OCI-LY1 (cell line): ENCODE results near the gene RARA.

Source experiments
- H2AFZ ChIP-seq: fragments of 200-600 bp; sonication (generic), shearing (Covaris generic); 2 replicates; pipeline ENCODE4 v1.6.0; 2014; ENCODE audit warnings: antibody characterized with exemption, mild to moderate bottlenecking, low read length
- H3F3A ChIP-seq: fragments of 200-600 bp; sonication (generic), shearing (Covaris generic); 2 replicates; pipeline ENCODE4 v1.6.0; 2014; ENCODE audit warnings: mild to moderate bottlenecking, antibody characterized with exemption, low read length, moderate library complexity; ENCODE audit not compliant: insufficient read depth
- H3K27ac ChIP-seq: fragments of 200-600 bp; sonication (generic); 2 replicates; pipeline ENCODE4 v1.5.1; 2014; ENCODE audit warnings: low read length, mixed run types, mild to moderate bottlenecking, low read depth; ENCODE audit not compliant: poor library complexity, severe bottlenecking
- H3K27me3 ChIP-seq: fragments of 200-600 bp; sonication (generic); 2 replicates; pipeline ENCODE4 v1.6.0; 2014; ENCODE audit warnings: antibody characterized with exemption, mild to moderate bottlenecking, low read length, moderate library complexity; ENCODE audit not compliant: insufficient read depth
- H3K36me3 ChIP-seq: fragments of 200-600 bp; sonication (generic); 2 replicates; pipeline ENCODE4 v1.6.1; 2014; ENCODE audit warnings: mild to moderate bottlenecking, antibody characterized with exemption, low read length, moderate library complexity, mixed read lengths; ENCODE audit not compliant: insufficient read depth
- H3K4me1 ChIP-seq: fragments of 200-600 bp; sonication (generic); 2 replicates; pipeline ENCODE4 v1.5.1; 2014; ENCODE audit warnings: mild to moderate bottlenecking, low read length, moderate library complexity; ENCODE audit not compliant: insufficient read depth, severe bottlenecking
- H3K4me2 ChIP-seq: fragments of 200-600 bp; sonication (generic), shearing (Covaris generic); 2 replicates; pipeline ENCODE4 v1.6.1; 2014; ENCODE audit warnings: low read length
- H3K4me3 ChIP-seq: fragments of 200-600 bp; sonication (generic); 2 replicates; pipeline ENCODE4 v1.5.1; 2014; ENCODE audit warnings: low read length, low read depth, mild to moderate bottlenecking, mixed read lengths; ENCODE audit not compliant: poor library complexity, severe bottlenecking
- H3K79me2 ChIP-seq: fragments of 200-600 bp; shearing (Covaris generic); 2 replicates; pipeline ENCODE4 v1.6.1; 2016; ENCODE audit warnings: mixed run types, low read length, mixed read lengths; ENCODE audit not compliant: insufficient read depth
- H3K9ac ChIP-seq: fragments of 200-600 bp; sonication (generic), shearing (Covaris generic); 2 replicates; pipeline ENCODE4 v1.6.1; 2014; ENCODE audit warnings: mild to moderate bottlenecking, low read length, mixed read lengths
- H3K9me2 ChIP-seq: fragments of 200-600 bp; sonication (generic), shearing (Covaris generic); 2 replicates; pipeline ENCODE4 v1.6.1; 2014; ENCODE audit warnings: low read depth, mild to moderate bottlenecking, low read length, mixed read lengths
- H3K9me3 ChIP-seq: fragments of 200-600 bp; shearing (Covaris generic); 2 replicates; pipeline ENCODE4 v1.6.1; 2014; ENCODE audit warnings: low read length, mixed read lengths
- H4K20me1 ChIP-seq: fragments of 200-600 bp; sonication (generic), shearing (Covaris generic); 2 replicates; pipeline ENCODE4 v1.6.0; 2016; ENCODE audit warnings: mild to moderate bottlenecking, low read length; ENCODE audit not compliant: insufficient read depth
- EZH2 ChIP-seq: fragments of 200-600 bp; sonication (generic), shearing (Covaris generic); IDR thresholded peaks from 2 replicates; pipeline ENCODE4 v1.8.0; 2017; ENCODE audit warnings: borderline replicate concordance, mixed run types, mild to moderate bottlenecking, antibody characterized with exemption, low read length, moderate library complexity, mixed read lengths
- TF ChIP-seq, protein P1 (sequence below): fragments of 200-600 bp; sonication (generic), shearing (Covaris generic); IDR thresholded peaks from 2 replicates; pipeline ENCODE4 v1.5.1; 2017; ENCODE audit warnings: mild to moderate bottlenecking, antibody characterized with exemption, low read length, moderate library complexity, mixed read lengths

Gene RARA

DNA sequence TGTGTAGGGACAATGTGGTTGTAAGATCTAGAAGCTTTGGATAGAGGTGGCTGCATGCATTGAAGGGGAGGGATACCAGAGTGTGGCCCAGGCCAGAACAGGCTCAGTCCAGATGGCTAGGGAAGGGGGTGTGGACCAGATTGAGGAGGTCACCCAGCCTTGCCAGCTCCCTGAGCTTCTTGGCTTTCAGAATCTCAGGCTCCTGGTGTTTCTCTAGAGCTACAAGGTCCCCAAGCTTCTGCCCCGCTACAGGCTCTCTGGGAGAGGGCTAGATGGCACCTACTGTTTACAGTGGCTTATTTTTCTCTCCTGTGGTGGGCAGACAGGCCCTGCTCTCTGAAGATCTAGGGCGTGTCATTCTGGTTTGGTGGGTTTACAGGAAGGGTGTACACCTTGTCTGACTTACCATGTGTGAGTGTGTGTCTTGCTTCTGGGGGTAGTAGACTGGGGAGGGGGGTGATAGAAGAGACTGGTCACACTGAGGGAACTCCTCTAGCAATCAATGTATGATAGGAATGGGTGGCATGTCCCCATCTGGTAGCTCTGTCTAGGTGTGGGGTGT is 1.1 kb downstream of the RARA start:
- Histone ChIP-seq H3K4me2 (no peak overlapping the region), H4K20me1 (no peaks in the 10 kb centered on the region), H3K27ac (no peak overlapping the region), H3K9ac (no peak overlapping the region), H3K27me3 (no peaks in the 10 kb centered on the region), H3K4me1 (peaks cover 23% of the 10 kb centered on the region), H3F3A (no peaks in the 10 kb centered on the region), H3K79me2 (no peaks in the 10 kb centered on the region), H2AFZ (no peak overlapping the region), H3K9me2 (no peaks in the 10 kb centered on the region), H3K9me3 (no peaks in the 10 kb centered on the region), H3K4me3 (no peak overlapping the region), H3K36me3 (0 out of 2 replicates have a peak, but pooled peaks cover 10% of the 10 kb centered on the region)
- no peak for TF ChIP-seq EZH2
- TF ChIP-seq, protein P1, sequence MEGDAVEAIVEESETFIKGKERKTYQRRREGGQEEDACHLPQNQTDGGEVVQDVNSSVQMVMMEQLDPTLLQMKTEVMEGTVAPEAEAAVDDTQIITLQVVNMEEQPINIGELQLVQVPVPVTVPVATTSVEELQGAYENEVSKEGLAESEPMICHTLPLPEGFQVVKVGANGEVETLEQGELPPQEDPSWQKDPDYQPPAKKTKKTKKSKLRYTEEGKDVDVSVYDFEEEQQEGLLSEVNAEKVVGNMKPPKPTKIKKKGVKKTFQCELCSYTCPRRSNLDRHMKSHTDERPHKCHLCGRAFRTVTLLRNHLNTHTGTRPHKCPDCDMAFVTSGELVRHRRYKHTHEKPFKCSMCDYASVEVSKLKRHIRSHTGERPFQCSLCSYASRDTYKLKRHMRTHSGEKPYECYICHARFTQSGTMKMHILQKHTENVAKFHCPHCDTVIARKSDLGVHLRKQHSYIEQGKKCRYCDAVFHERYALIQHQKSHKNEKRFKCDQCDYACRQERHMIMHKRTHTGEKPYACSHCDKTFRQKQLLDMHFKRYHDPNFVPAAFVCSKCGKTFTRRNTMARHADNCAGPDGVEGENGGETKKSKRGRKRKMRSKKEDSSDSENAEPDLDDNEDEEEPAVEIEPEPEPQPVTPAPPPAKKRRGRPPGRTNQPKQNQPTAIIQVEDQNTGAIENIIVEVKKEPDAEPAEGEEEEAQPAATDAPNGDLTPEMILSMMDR = no peak

DNA sequence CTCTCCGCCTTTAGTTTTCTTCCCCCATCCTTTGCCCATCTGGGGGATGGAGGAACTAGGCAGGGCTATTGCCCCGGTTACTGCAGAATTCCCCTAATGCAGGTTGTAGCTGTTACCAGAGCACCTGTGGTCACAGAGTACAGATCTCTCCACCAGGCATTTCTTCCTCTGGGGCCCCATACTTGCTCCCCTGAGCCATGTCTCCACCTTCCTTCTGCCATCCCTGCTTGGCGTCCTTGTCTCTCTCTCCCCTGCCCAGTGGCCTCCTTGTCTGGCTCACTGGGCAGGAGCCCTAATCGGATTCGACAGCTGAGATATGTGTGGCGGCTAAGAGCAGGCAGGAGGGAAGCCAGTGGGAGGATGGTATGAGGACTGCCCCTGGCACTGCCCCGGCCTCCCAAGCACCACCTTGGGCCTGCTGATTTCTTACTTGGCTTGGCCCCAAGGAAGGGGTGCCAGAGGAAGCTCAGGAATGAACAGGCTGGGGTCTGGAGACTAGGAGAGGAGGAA is 2.0 kb downstream of the RARA start:
- H3K9ac ChIP-seq = no peak overlapping the region
- H2AFZ ChIP-seq = no peak overlapping the region

DNA sequence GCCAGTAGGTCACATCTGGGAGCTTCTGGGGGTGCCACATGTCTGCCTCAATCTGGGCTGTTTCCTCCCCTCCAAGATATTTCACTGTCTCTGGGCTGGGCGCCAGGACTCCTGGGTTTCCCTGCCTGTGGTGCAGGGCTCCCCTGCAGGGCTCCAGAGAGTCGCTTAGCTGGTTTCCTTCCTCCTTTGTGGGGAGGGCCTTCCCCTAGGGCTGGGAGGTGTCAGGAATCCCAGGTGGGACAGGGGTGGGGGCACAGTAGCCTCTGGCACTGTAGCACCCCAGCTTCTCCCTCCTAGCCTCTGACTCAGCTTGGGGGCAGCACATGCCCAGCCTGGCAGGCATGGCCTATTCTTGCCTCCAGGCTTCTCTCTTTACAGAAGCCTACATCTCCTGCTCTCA is 2.6 kb downstream of the RARA start:
- no peaks in the 10 kb centered on the region for H4K20me1 ChIP-seq
- no peak overlapping the region for H2AFZ ChIP-seq
- no peak overlapping the region for H3K4me3 ChIP-seq
- no peaks in the 10 kb centered on the region for H3F3A ChIP-seq
- H3K4me1 ChIP-seq = peaks cover 23% of the 10 kb centered on the region
- no peak overlapping the region for H3K4me2 ChIP-seq
- TF ChIP-seq, protein P1 = no peak
- TF ChIP-seq EZH2 = no peak
- H3K9me3 ChIP-seq = no peaks in the 10 kb centered on the region
- no peak overlapping the region for H3K27ac ChIP-seq
- no peaks in the 10 kb centered on the region for H3K27me3 ChIP-seq
- H3K36me3 ChIP-seq = no peaks in the 10 kb centered on the region
- no peaks in the 10 kb centered on the region for H3K9me2 ChIP-seq
- H3K9ac ChIP-seq = no peak overlapping the region
- no peaks in the 10 kb centered on the region for H3K79me2 ChIP-seq

More for the DNA sequence above, 2.0 kb downstream of the RARA start:
- Histone ChIP-seq H3F3A (no peaks in the 10 kb centered on the region), H3K27me3 (no peaks in the 10 kb centered on the region), H3K27ac (no peak overlapping the region), H3K4me1 (peaks cover 23% of the 10 kb centered on the region), H3K9me2 (no peaks in the 10 kb centered on the region), H3K4me3 (no peak overlapping the region), H3K4me2 (no peak overlapping the region), H3K9me3 (no peaks in the 10 kb centered on the region), H3K36me3 (0 out of 2 replicates have a peak, but pooled peaks cover 5% of the 10 kb centered on the region), H4K20me1 (no peaks in the 10 kb centered on the region), H3K79me2 (no peaks in the 10 kb centered on the region)
- TF ChIP-seq EZH2 = no peak
- TF ChIP-seq, protein P1 = no peak
